GM10248 (cell line): ENCODE measurements around the gene TCF12.

Experiments used
- CTCF ChIA-PET: fragments of 300-600 bp; sonication (Branson Sonifier 250); formaldehyde crosslinking; extraction: SDS; loops from one replicate; lab custom pipeline; 2021; ENCODE audit warnings: antibody characterized with exemption; lab: Yijun Ruan, JAX
- POLR2A ChIA-PET: fragments of 350-650 bp; sonication (Branson Sonifier 250); formaldehyde crosslinking; extraction: SDS; loops from one replicate; lab custom pipeline; 2020; ENCODE audit warnings: antibody characterized with exemption; lab: Yijun Ruan, JAX
- DNase-seq: peaks from one replicate; pipeline ENCODE4 v3.0.0; 2012; ENCODE audit errors: extremely low spot score
- CTCF ChIP-seq: IDR thresholded peaks from 2 replicates; pipeline ENCODE4 v1.5.1; 2012; ENCODE audit warnings: mild to moderate bottlenecking, low read depth; ENCODE audit errors: extremely low read depth, missing control alignments, control extremely low read depth

The TCF12 gene

DNA sequence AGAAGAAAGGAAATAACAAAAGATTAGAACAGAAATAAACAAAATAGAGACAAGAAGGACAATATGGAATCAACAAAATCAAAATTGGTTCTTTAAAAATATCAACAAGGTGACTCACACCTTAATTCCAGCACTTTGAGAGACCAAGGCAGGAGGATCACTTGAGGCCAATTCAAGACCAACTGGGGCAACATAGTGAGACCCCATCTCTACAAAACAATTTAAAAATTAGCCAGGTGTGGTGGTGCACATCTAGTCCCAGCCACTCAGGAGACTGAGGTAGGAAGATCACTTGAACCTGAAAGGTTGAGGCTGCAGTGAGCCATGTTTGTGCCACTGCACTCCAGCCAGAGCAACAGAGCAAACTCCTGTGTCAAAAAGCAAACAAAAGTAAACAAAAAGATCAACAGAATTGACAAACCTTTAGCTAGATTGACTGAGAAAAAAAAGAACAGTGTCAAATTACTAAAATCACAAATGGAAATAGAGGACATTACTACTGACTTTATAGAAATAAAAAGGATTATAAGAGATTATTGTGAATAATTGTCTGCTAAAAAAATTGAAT, 267.1 kb downstream of the TCF12 start:
- CTCF ChIA-PET, result interaction anchor here (1.1 kb wide), 1 partner anchor 34 kb away, joined by 3 read pairs; no protein-coding TSS in a partner anchor
- TF ChIP-seq CTCF, result no peak
- DNase-seq, result no peak
- POLR2A ChIA-PET, result no interaction called here

DNA sequence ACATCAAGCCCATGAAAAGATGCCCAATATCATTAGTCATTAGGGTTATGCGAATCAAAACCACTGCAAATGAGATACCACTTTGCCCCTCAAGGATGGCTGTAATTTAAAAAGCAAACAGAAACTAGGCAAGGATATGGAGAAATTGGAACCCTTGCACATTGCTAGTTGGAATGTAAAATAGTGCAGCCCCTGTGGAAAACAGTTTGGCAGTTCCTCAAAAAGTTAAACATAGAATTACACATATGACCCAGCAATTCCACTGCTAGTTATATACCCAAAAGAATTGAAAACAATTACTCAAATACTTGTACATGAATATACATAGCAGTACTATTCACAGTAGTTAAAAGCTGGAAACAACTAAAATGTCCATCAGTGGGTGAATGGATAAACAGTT, 271.0 kb downstream of the TCF12 start:
- no peak for DNase-seq
- TF ChIP-seq CTCF, result no peak
- ChIA-PET POLR2A (no interaction called here), CTCF (interaction anchor here (1.4 to 1.5 kb wide), 2 partner anchors 16 to 32 kb away, joined by 3 to 4 read pairs; no protein-coding TSS in a partner anchor)

DNA sequence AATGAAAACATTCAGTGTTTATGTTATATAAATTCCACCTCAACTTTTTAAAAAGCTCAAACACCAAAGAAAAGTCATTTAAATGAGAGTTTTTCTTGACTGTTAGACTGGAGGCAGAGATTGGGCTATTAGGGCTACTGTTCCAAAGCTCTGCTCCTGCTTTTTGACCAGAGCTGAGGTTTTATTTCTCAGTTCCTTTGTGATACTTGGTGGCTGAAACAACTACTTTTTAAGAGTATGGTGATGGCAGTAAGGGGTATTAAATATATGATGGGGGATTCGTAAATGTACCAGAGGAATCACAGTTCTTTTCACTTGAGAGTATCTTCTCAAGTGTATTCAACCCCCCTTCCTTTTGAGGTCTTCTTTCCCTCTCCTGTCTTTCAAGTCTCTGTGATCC, 271.8 kb downstream of the TCF12 start:
- CTCF ChIA-PET, result interaction anchor here (0.6 to 1.6 kb wide), 4 partner anchors 15 to 31 kb away, joined by 3 to 4 read pairs (median 4); no protein-coding TSS in a partner anchor
- POLR2A ChIA-PET, result no interaction called here
- no peak for DNase-seq
- no peak for TF ChIP-seq CTCF

DNA sequence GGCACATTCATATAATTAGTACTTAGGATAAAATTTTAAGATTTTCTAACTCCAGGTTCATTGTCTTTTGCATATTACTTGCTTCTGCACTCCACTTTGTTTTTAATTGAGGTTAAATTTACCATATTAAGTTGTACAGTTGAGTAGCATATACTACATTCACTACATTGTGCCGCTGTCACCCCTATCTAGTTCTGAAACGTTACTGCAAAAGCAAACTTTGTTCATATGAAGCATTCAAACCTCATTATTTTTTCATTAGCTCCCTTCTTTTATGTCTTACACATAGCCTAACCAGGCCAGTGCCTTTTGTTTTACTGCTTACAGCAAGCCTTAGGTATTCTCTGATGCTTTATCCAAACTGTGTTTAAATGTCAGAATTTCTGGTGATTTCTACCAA, 274.7 kb downstream of the TCF12 start:
- no peak for DNase-seq
- ChIA-PET CTCF (interaction anchor here (0.9 kb wide), 1 partner anchor 113 kb away, joined by 3 read pairs; no protein-coding TSS in a partner anchor), POLR2A (no interaction called here)
- TF ChIP-seq CTCF, result no peak

DNA sequence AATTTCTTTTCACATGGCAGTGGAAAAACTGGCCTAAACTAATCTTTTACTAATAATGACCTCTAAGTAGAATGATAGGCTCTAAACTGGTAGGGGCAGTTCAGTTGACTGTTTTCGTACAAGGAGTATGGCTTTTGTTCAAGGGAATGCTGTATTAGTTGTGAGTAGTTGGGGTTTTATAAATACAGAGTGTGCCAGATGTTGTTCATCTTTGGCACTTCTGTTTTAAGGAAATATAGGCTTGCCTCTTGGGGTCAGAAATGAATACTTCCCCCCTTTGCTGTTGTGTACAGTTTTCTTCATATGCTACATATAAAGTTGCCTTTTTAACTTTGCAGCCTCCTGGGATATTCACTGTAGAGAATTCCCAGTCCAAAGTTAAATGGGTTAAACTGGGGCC, 276.9 kb downstream of the TCF12 start:
- ChIA-PET POLR2A (no interaction called here), CTCF (no interaction called here)
- no peak for DNase-seq
- no peak for TF ChIP-seq CTCF

DNA sequence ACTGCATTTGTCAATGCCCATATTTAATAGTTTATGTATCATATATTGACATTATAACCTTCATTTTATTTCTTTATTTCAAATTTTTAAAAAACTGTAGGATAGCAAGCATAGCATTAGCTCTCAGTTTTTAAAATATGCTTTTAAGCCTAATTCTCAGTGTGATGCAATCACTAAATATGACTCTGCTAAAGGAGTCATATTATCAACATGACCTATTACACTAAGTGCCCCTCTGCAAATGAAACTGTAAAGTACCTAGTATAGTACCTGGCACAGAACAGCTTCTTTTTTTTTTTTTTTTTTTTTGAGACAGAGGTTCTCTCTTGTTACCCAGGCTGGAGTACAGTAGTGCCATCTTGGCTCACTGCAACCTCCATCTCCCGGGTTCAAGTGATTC, 278.4 kb downstream of the TCF12 start:
- DNase-seq, result no peak
- TF ChIP-seq CTCF, result no peak
- ChIA-PET CTCF (interaction anchor here (0.6 to 2.4 kb wide), 3 partner anchors 9 to 50 kb away, joined by 3 to 4 read pairs (median 3); no protein-coding TSS in a partner anchor), POLR2A (no interaction called here)

DNA sequence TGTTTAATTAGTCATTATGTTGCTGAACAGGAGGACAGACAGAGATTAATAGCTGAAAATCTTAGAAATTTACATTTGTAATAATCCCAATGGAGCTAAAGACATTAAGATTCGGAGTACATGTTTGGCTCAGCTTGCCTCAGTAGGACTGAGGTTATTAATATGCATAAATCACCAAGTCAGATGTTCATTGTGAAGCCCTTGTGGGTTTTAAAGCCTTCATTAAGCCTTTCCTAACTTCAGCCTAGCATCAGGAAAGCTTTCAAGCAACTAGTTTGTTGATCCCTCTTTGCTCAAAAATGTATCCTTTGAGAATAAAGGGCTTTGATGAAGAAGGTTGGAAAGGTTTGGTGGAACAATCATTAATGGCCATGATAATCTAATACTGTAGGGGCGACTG, 279.7 kb downstream of the TCF12 start:
- ChIA-PET POLR2A (no interaction called here), CTCF (interaction anchor here (1.2 to 2.4 kb wide), 3 partner anchors 11 to 53 kb away, joined by 3 to 6 read pairs (median 4); no protein-coding TSS in a partner anchor)
- no peak for DNase-seq
- TF ChIP-seq CTCF, result no peak
